Activated naive CD4-positive, alpha-beta T cell treated with anti-CD3 and anti-CD28 coated beads, Interleukin-2, amount 10 ng/mL, durations not matched to agents 7 days and 5 days (primary cell): Measurements from ENCODE around the gene UXS1.

ENCODE experiments used
- CTCF ChIA-PET: fragments of 350-600 bp; sonication (Branson Sonifier 250); formaldehyde crosslinking; loops from one replicate; lab custom pipeline; 2021; ENCODE audit warnings: antibody characterized with exemption; lab: Charles Lee
- DNase-seq: peaks from one replicate; pipeline ENCODE4 v3.0.0-alpha.2; 2020
- H3K27ac Mint-ChIP-seq: one replicate; pipeline ENCODE4 v1.8.0; 2021; ENCODE audit warnings: mild to moderate bottlenecking, moderate library complexity, mixed read lengths
- H3K27me3 Mint-ChIP-seq: one replicate; pipeline ENCODE4 v1.8.0; 2021; ENCODE audit warnings: mild to moderate bottlenecking, mixed read lengths
- H3K36me3 Mint-ChIP-seq: one replicate; pipeline ENCODE4 v1.8.0; 2021; ENCODE audit warnings: mixed read lengths
- H3K4me1 Mint-ChIP-seq: one replicate; pipeline ENCODE4 v1.8.0; 2021; ENCODE audit warnings: mixed read lengths
- H3K4me3 Mint-ChIP-seq: one replicate; pipeline ENCODE4 v1.8.0; 2021; ENCODE audit warnings: mild to moderate bottlenecking, moderate library complexity, mixed read lengths
- H3K9me3 Mint-ChIP-seq: one replicate; pipeline ENCODE4 v1.8.0; 2021; ENCODE audit warnings: mixed read lengths

The UXS1 gene

GRCh38 chr2:106197878-106198277, 3.8 kb upstream of the UXS1 start:
- DNase-seq, result no peak
- Mint-ChIP-seq H3K27me3 (peaks cover 18% of the 10 kb centered on the region), H3K4me1 (peaks cover 9% of the 10 kb centered on the region), H3K4me3 (no peak overlapping the region), H3K36me3 (peaks cover under 1% of the 10 kb centered on the region), H3K9me3 (no peaks in the 10 kb centered on the region), H3K27ac (no peak overlapping the region)
- CTCF ChIA-PET, result no interaction called here

GRCh38 chr2:106195981-106196380, 1.9 kb upstream of the UXS1 start:
- no peak overlapping the region for H3K4me3 Mint-ChIP-seq
- H3K36me3 Mint-ChIP-seq, result peaks cover 10% of the 10 kb centered on the region
- CTCF ChIA-PET, result interaction anchor here (1.2 kb wide), 1 partner anchor 88 kb away, joined by 3 read pairs; no protein-coding TSS in a partner anchor

GRCh38 chr2:106195456-106195855, 1.4 kb upstream of the UXS1 start:
- Mint-ChIP-seq H3K9me3 (no peaks in the 10 kb centered on the region), H3K4me3 (peak overlapping the region; percentile 84), H3K27ac (no peak overlapping the region), H3K4me1 (peaks cover 31% of the 10 kb centered on the region), H3K27me3 (peaks cover 11% of the 10 kb centered on the region), H3K36me3 (peaks cover 12% of the 10 kb centered on the region)
- CTCF ChIA-PET, result interaction anchor here (1.2 kb wide), 1 partner anchor 88 kb away, joined by 3 read pairs; no protein-coding TSS in a partner anchor
- DNase-seq, result no peak

More at GRCh38 chr2:106195981-106196380, 1.9 kb upstream of the UXS1 start:
- no peak for DNase-seq
- peaks cover 27% of the 10 kb centered on the region for H3K4me1 Mint-ChIP-seq
- H3K9me3 Mint-ChIP-seq, result no peaks in the 10 kb centered on the region
- peaks cover 16% of the 10 kb centered on the region for H3K27me3 Mint-ChIP-seq
- H3K27ac Mint-ChIP-seq, result no peak overlapping the region

- Mint-ChIP-seq H3K27ac (peak overlapping the region; percentile 66), H3K9me3 (no peaks in the 10 kb centered on the region), H3K4me3 (peak overlapping the region; percentile 73), H3K4me1 (peaks cover 47% of the 10 kb centered on the region), H3K27me3 (peaks cover 8% of the 10 kb centered on the region), H3K36me3 (peaks cover 25% of the 10 kb centered on the region)
- no peak for DNase-seq
- CTCF ChIA-PET, result interaction anchor here (0.9 to 1.3 kb wide), 4 partner anchors 33 to 90 kb away, joined by 3 to 5 read pairs (median 4); no protein-coding TSS in a partner anchor
Observed at GRCh38 chr2:106193690-106193976, 468 bp downstream of the UXS1 start.

GRCh38 chr2:106192752-106193689, 1.1 kb downstream of the UXS1 start:
- H3K27me3 Mint-ChIP-seq, result peaks cover 8% of the 10 kb centered on the region
- peak overlapping the region; percentile 66 for H3K27ac Mint-ChIP-seq
- H3K9me3 Mint-ChIP-seq, result no peaks in the 10 kb centered on the region
- peak overlapping the region; percentile 73 for H3K4me3 Mint-ChIP-seq
- peaks cover 54% of the 10 kb centered on the region for H3K4me1 Mint-ChIP-seq
- peaks cover 26% of the 10 kb centered on the region for H3K36me3 Mint-ChIP-seq
- CTCF ChIA-PET, result interaction anchor here (0.6 to 1.3 kb wide), 6 partner anchors 12 to 89 kb away, joined by 3 to 5 read pairs (median 3); no protein-coding TSS in a partner anchor
- peak; percentile 59 for DNase-seq

- H3K4me3 Mint-ChIP-seq, result peak overlapping the region; percentile 52
- H3K27ac Mint-ChIP-seq, result no peak overlapping the region
- H3K9me3 Mint-ChIP-seq, result no peaks in the 10 kb centered on the region
- peaks cover 66% of the 10 kb centered on the region for H3K4me1 Mint-ChIP-seq
- peaks cover 30% of the 10 kb centered on the region for H3K36me3 Mint-ChIP-seq
- CTCF ChIA-PET, result no interaction called here
- H3K27me3 Mint-ChIP-seq, result peaks cover 8% of the 10 kb centered on the region
- no peak for DNase-seq
Observed at GRCh38 chr2:106191511-106192016, 2.5 kb downstream of the UXS1 start.

- Mint-ChIP-seq H3K27me3 (peaks cover 4% of the 10 kb centered on the region), H3K9me3 (no peaks in the 10 kb centered on the region), H3K36me3 (peaks cover 43% of the 10 kb centered on the region), H3K4me3 (no peak overlapping the region), H3K4me1 (peaks cover 72% of the 10 kb centered on the region), H3K27ac (peak overlapping the region; percentile 2)
- CTCF ChIA-PET, result no interaction called here
- DNase-seq, result no peak
Observed at GRCh38 chr2:106189764-106190468, 4.2 kb downstream of the UXS1 start.

- CTCF ChIA-PET, result no interaction called here
- Mint-ChIP-seq H3K27me3 (peaks cover 1% of the 10 kb centered on the region), H3K4me3 (no peak overlapping the region), H3K27ac (no peak overlapping the region), H3K4me1 (peaks cover 76% of the 10 kb centered on the region), H3K36me3 (peaks cover 44% of the 10 kb centered on the region), H3K9me3 (no peaks in the 10 kb centered on the region)
- DNase-seq, result no peak
Observed at GRCh38 chr2:106189325-106189724, 4.8 kb downstream of the UXS1 start.

- Mint-ChIP-seq H3K4me3 (no peak overlapping the region), H3K9me3 (no peaks in the 10 kb centered on the region), H3K36me3 (peaks cover 45% of the 10 kb centered on the region), H3K27me3 (no peaks in the 10 kb centered on the region), H3K27ac (peak overlapping the region; percentile 43), H3K4me1 (peaks cover 83% of the 10 kb centered on the region)
- no peak for DNase-seq
- CTCF ChIA-PET, result interaction anchor here (1.6 kb wide), 1 partner anchor 25 kb away, joined by 3 read pairs; no protein-coding TSS in a partner anchor
Observed at GRCh38 chr2:106187273-106187891, 6.7 kb downstream of the UXS1 start.

- CTCF ChIA-PET, result interaction anchor here (1.0 kb wide), 1 partner anchor 26 kb away, joined by 4 read pairs; no protein-coding TSS in a partner anchor
- H3K27ac Mint-ChIP-seq, result no peak overlapping the region
- peaks cover 43% of the 10 kb centered on the region for H3K36me3 Mint-ChIP-seq
- H3K27me3 Mint-ChIP-seq, result no peaks in the 10 kb centered on the region
- peaks cover 75% of the 10 kb centered on the region for H3K4me1 Mint-ChIP-seq
- no peak overlapping the region for H3K4me3 Mint-ChIP-seq
- DNase-seq, result no peak
- H3K9me3 Mint-ChIP-seq, result no peaks in the 10 kb centered on the region
Observed at GRCh38 chr2:106185475-106186184, 8.5 kb downstream of the UXS1 start.

GRCh38 chr2:106184857-106185256, 9.2 kb downstream of the UXS1 start:
- DNase-seq, result no peak
- no peaks in the 10 kb centered on the region for H3K27me3 Mint-ChIP-seq
- no peaks in the 10 kb centered on the region for H3K9me3 Mint-ChIP-seq
- H3K27ac Mint-ChIP-seq, result no peak overlapping the region
- no peak overlapping the region for H3K4me3 Mint-ChIP-seq
- H3K36me3 Mint-ChIP-seq, result peaks cover 40% of the 10 kb centered on the region
- peaks cover 74% of the 10 kb centered on the region for H3K4me1 Mint-ChIP-seq
- CTCF ChIA-PET, result no interaction called here

- H3K36me3 Mint-ChIP-seq, result peaks cover 36% of the 10 kb centered on the region
- H3K9me3 Mint-ChIP-seq, result no peaks in the 10 kb centered on the region
- no peak overlapping the region for H3K4me3 Mint-ChIP-seq
- H3K27ac Mint-ChIP-seq, result no peak overlapping the region
- H3K4me1 Mint-ChIP-seq, result peaks cover 70% of the 10 kb centered on the region
- no peaks in the 10 kb centered on the region for H3K27me3 Mint-ChIP-seq
- no peak for DNase-seq
- CTCF ChIA-PET, result no interaction called here
Observed at GRCh38 chr2:106184394-106184793, 9.7 kb downstream of the UXS1 start.

GRCh38 chr2:106183101-106183696, 10.9 kb downstream of the UXS1 start:
- H3K9me3 Mint-ChIP-seq, result no peaks in the 10 kb centered on the region
- H3K4me3 Mint-ChIP-seq, result no peak overlapping the region
- no peak for DNase-seq
- H3K36me3 Mint-ChIP-seq, result peaks cover 30% of the 10 kb centered on the region
- H3K27ac Mint-ChIP-seq, result no peak overlapping the region
- CTCF ChIA-PET, result no interaction called here
- peaks cover 60% of the 10 kb centered on the region for H3K4me1 Mint-ChIP-seq
- no peaks in the 10 kb centered on the region for H3K27me3 Mint-ChIP-seq
